ENCODE measurements around the gene KCTD21. TPM values are rescaled to one million over a fixed set of nuclear protein-coding genes. Genes with fewer than 3 reads are reported as not detected.

The KCTD21 gene
- total and polyA plus RNA-seq, 9 donors: 7.4 to 24.7 (median 14.1) TPM

DNA sequence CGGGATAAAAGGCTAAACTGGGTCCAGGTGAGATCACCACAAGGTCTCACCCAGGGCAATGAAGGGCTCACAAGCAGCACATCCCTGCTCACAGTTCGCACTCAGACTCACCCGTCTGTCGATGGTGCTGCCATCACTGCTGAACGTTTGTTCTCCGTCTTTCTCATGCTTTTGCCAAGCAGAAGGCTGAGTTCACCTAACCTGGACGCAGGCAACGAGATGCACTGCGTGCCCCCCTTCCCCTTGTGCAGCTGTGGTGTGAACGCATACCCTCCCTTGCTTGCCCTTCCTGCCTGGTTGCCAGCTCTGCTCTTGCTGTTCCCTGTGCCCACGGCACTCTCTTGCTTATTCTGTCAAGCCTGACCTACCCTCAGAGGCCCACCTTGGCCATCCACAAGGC lies 18.0 kb downstream of the KCTD21 start:
- peaks cover 32% of the 10 kb centered on the region for H3K4me1 ChIP-seq (ENCODE audit: insufficient read depth)
- intact Hi-C loops (cut with DNase I): no loop called here

GRCh38 chr11:78168539-78169477 lies 19.6 kb downstream of the KCTD21 start:
- Histone ChIP-seq H3K27ac (peak overlapping the region; percentile 26 to 75), H3K27me3 (no peaks in the 10 kb centered on the region), H3K4me1 (ENCODE audit: insufficient read depth) (peaks cover 35% of the 10 kb centered on the region), H3K9me3 (no peaks in the 10 kb centered on the region), H3K36me3 (no peaks in the 10 kb centered on the region), H3K4me3 (no peak overlapping the region)
- 36 to 38% (median 37%) methylated on average over 17 of the region's 17 CpGs for WGBS, 3 donors
- TF ChIP-seq POLR2A (IDR thresholded peaks at IDR 0.05) (no peak), EP300 (IDR thresholded peaks at IDR 0.05) (peak; percentile 6)
- TF ChIP-seq, protein P1, sequence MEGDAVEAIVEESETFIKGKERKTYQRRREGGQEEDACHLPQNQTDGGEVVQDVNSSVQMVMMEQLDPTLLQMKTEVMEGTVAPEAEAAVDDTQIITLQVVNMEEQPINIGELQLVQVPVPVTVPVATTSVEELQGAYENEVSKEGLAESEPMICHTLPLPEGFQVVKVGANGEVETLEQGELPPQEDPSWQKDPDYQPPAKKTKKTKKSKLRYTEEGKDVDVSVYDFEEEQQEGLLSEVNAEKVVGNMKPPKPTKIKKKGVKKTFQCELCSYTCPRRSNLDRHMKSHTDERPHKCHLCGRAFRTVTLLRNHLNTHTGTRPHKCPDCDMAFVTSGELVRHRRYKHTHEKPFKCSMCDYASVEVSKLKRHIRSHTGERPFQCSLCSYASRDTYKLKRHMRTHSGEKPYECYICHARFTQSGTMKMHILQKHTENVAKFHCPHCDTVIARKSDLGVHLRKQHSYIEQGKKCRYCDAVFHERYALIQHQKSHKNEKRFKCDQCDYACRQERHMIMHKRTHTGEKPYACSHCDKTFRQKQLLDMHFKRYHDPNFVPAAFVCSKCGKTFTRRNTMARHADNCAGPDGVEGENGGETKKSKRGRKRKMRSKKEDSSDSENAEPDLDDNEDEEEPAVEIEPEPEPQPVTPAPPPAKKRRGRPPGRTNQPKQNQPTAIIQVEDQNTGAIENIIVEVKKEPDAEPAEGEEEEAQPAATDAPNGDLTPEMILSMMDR (IDR thresholded peaks at IDR 0.05): no peak
- intact Hi-C loops (cut with DNase I): loop anchor here in 2 of 4 donors (10.0 kb wide), 1 partner anchor 246 kb away; the partner anchor contains the start of gene GAB2 (in 2 of the 2)
- DNase-seq: peak; percentile 79 to 89 (median 85)

More for the DNA sequence above, 18.0 kb downstream of the KCTD21 start:
- Histone ChIP-seq H3K4me3 (no peak overlapping the region), H3K27me3 (no peaks in the 10 kb centered on the region), H3K36me3 (no peaks in the 10 kb centered on the region), H3K9me3 (no peaks in the 10 kb centered on the region), H3K27ac (peak overlapping the region in 1 of 2 donors; percentile 75)
- TF ChIP-seq, protein P1 (IDR thresholded peaks at IDR 0.05): no peak
- TF ChIP-seq EP300 (IDR thresholded peaks at IDR 0.05) (no peak), POLR2A (IDR thresholded peaks at IDR 0.05) (no peak)
- 90 to 96% (median 92%) methylated on average over 11 of the region's 11 CpGs for WGBS, 3 donors
- peak in 1 of 5 donors; percentile 26 for DNase-seq

GRCh38 chr11:78166855-78167469 lies 21.5 kb downstream of the KCTD21 start:
- no peak for TF ChIP-seq EP300 (IDR thresholded peaks at IDR 0.05)
- no peak for TF ChIP-seq POLR2A (IDR thresholded peaks at IDR 0.05)
- TF ChIP-seq, protein P1 (IDR thresholded peaks at IDR 0.05): no peak
- peaks cover 49% of the 10 kb centered on the region for H3K4me1 ChIP-seq (ENCODE audit: insufficient read depth)

GRCh38 chr11:78164471-78164870 lies 24.0 kb downstream of the KCTD21 start:
- intact Hi-C loops (cut with DNase I): loop anchor here in 2 of 4 donors (10.0 kb wide), 1 partner anchor 250 kb away; the partner anchor contains the start of gene GAB2 (in 2 of the 2)
- H3K4me1 ChIP-seq (ENCODE audit: insufficient read depth): peaks cover 62% of the 10 kb centered on the region
- 90 to 98% (median 95%) methylated on average over 2 of the region's 2 CpGs for WGBS, 3 donors
- peak overlapping the region; percentile 16 to 69 for H3K27ac ChIP-seq
- TF ChIP-seq POLR2A (IDR thresholded peaks at IDR 0.05) (no peak), EP300 (IDR thresholded peaks at IDR 0.05) (no peak)
- TF ChIP-seq, protein P1 (IDR thresholded peaks at IDR 0.05): no peak
- peak in 1 of 5 donors; percentile 18 for DNase-seq
- H3K4me3 ChIP-seq: no peak overlapping the region
- H3K9me3 ChIP-seq: no peaks in the 10 kb centered on the region
- no peaks in the 10 kb centered on the region for H3K36me3 ChIP-seq
- H3K27me3 ChIP-seq: no peaks in the 10 kb centered on the region

More at GRCh38 chr11:78166855-78167469, 21.5 kb downstream of the KCTD21 start:
- peak overlapping the region; percentile 73 to 81 for H3K27ac ChIP-seq
- no peaks in the 10 kb centered on the region for H3K27me3 ChIP-seq
- DNase-seq: peak in 2 of 5 donors; percentile 22 to 24
- 45 to 61% (median 54%) methylated on average over 6 of the region's 6 CpGs for WGBS, 3 donors
- H3K9me3 ChIP-seq: no peaks in the 10 kb centered on the region
- no peaks in the 10 kb centered on the region for H3K36me3 ChIP-seq
- no peak overlapping the region for H3K4me3 ChIP-seq
- intact Hi-C loops (cut with DNase I): loop anchor here in 2 of 4 donors (10.0 kb wide), 1 partner anchor 248 kb away; the partner anchor contains the start of gene GAB2 (in 2 of the 2)

All from ovary (tissue), 9 donors.